NCI-H2196 (cell line): Measurements from ENCODE around the gene FAM72A.
"Not testable (repeated sequence)": the region's sequence is repeated elsewhere in the genome, so short reads cannot be mapped to it uniquely, and the experiment has no call there.

ENCODE experiments used
- DNase-seq: peaks from one replicate; lab custom pipeline; 2025; ENCODE audit not compliant: unreplicated experiment; lab: John Stamatoyannopoulos, UW

FAM72A gene

DNA sequence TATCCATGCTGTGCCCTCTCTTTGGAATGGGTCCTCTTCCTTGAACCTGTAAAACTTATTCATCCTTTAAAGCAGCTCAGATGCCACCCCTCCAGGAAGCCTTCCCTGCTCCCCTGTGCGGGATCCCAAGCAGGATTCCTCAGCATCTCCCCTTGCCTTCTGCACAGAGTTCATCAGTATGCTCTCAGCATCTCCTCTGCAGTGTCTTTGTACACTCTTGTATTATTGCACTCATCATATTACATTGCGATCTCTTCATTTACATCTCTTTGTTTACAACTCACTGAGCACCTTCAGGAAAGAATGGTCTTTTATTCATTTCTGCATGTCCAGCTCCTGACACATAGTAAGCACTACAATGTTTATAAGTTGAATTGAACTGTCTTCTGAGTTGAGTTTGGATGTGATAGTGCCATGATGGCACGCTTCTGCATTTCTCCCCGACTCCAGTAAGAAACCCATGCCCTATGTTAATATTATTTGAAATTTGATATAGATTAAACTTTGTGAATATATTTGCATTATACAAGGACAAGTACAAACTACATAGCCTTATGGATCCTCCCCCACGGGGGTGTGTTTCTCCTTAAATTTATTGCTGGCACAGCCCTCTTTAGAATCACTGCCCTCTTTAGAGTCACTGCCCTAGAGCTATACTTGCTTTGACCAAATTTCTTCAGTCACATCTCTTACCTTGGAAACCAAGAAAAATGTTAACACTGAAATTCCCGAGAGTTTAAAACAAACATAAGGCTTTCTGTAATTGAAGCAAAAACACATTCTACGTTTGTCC lies 13.2 kb upstream of the FAM72A start:
- DNase-seq = not testable (repeated sequence)

DNA sequence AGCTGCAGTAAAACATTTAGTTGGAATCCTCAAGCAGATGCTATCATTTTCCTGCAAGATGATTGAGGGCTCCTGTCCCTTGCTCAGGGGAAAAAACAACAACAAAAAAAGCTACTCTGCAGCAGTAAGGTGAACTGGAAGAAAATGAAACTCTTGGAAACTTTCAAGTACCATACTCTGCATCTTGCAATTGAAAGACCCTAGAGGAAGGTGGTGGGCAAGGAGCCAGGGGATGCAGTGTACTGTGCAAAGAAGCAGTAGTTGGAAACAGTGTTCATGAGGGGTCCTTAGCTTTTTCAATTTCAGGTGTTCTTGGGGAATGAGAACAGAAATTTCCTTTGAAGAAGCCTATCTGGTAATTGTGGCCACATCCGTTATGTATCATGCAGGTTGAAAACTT lies 8.2 kb upstream of the FAM72A start:
- DNase-seq = not testable (repeated sequence)

DNA sequence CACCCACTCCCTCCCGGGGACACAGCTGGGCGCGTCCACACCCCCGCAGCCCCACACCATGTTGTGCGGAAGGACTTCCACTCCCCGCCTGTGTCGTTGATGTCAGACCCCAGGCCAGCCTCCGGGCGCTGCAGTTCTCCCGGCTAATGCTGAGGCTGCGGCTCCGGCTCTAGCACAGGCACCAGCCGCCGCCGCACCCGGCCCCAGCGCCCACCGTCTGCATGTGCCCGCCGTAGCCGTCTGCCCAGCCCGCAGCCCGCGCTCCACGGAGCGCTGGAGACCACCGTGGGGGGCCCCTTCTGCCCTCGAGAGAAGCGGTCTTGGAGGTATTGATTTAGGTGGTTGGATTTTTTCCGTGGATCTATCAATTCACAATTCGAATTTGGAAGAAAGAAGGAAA lies 2.9 kb upstream of the FAM72A start:
- not testable (repeated sequence) for DNase-seq

DNA sequence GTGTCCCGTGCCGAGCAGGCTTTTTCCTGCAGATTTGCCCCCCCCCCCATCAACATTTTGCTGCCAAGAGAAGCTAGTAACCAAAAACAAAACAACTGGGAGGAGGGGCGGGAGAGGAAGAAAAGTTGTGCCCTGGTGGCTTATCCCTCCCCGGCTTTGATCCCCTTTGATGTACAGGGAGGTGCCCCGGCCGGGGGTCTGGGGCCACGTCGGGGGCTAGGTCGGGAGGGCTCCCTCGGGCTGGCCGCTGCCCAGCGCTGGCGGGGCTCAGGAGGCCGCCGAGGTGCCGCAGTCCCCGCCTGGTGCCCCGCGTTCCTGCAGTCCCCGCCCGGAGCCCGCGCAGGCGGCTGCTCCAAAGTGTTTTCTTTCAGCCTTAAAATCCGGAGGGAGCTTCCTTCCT lies 2.2 kb upstream of the FAM72A start:
- DNase-seq = not testable (repeated sequence)

DNA sequence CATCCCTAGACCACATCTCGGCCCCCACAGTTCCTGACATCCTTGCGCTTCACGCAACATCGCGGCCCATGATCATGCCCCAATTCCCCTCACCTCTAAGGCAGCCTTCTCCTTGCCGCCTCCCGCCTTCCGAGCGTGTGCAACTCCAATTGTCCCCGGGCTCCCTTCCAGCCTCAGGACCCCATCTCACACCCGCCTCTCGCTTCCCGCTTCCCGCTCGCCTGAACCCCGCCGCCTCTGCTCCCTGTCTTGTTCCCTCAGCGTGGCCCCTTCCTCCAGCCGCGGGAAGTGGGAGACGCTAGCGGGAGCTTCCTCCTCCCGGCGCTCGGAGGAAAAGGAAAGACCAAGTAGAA lies 1.5 kb upstream of the FAM72A start:
- DNase-seq = not testable (repeated sequence)

DNA sequence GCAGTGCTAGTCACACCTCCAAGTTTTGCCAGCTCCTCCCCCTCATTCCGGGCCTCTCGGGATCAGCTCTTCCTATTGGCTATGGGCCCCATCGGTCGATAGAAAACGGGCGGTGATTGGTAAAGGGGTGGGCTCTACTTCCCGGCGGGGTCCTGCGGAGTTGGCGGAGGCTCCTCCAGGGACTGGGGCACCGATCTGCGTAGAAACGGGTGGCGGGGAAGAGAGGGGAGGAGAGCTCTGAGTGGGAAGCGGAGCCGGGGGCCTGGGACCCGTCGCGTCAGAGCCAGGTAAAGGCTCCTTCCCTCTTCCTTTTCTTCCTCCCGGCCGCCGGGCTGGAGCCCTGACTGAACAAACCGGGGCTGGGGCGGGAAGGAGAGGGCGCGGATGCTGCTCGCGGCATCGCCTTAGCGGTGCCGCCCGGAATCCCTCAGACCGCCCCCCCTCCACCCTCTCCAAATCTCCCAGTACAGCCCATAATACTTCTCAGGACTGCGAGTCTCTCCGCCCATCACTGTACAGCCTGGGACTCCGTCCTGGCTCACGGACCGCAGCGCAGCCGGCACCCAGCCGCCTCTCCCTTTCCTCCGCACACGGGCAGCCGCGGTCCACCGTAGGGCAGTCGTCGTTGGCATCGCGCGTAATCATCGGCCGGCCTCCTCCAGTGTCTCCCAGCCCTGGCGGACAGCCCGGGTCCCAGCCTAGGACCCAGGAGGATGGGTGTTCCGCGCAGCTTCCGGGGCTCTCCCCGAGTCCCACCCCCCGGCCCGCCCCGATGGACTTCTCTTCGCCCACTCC lies 922 bp upstream of the FAM72A start, which contains the start of gene SRGAP2:
TSS of gene SRGAP2 (plus strand) at position 178 of the 795 bp plus-strand sequence. CDS start 2,430 bp downstream, outside the sequence.
- DNase-seq = peak; percentile 18

DNA sequence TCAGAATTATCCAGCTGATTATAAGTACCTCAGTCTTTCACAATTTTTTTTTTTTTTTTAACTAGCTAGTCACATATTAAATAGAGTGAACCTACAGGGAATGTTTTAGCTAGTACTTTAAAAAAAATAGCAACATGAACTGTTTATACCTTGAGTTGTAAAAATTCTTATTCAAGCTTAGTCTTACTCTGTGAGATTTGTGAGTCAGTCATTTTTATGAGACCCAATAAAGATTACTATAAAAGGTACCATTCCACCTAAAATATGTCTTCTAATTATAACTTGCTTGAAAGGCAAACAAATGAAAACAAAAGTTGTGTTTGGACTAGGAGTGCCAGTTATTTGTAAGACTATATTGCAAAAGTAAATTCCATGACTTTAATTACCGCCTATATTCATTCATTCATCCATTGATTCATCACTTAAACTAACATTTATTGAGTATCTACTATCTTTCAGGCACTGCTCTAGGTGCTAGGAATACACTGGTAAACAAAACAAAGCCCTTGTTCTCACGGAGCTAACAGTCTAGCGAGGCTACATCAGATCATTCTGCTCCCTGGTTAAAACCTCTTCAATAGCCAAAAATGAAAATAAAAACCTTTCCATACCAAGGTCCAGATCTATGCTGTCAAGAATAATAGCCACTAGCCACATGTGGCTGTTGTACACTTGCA lies 5.8 kb downstream of the FAM72A start:
- not testable (repeated sequence) for DNase-seq

DNA sequence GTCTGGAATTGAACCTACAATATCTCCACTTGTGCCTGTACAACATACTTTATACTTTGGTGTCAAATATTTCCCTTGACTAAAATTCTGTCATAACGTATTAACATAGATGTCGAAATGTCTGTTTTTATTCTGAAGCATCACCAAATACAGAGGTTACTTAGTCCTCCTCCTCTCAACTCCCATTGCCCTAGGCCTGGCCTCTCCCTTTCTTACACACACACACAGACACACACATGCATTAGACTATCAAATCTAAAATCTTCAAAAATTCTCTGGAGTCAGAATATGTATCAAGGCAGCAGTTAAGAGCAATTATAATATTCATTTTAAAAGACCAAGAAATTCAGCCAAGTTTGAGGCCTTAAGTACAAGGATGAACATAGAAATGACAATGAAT lies 7.5 kb downstream of the FAM72A start:
- DNase-seq = not testable (repeated sequence)

DNA sequence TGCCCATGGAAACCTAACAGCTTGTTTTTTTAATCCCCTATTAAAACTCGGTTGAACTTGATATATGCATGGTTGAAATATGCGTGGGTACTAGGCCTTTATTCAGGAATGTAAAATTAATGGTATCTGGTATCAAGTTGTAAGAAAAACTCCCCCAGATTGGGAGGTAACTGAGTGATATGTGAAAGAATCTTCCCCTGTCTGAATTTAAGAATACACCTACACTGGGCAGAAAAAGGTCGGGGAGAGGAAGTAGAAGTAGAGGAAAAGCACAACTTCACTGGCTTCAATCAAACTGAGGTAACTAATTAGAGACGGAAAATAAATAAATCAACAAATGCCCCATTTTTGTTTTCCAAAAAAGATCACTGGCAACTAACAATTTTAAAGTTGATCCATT lies 15.8 kb downstream of the FAM72A start:
- DNase-seq = not testable (repeated sequence)

DNA sequence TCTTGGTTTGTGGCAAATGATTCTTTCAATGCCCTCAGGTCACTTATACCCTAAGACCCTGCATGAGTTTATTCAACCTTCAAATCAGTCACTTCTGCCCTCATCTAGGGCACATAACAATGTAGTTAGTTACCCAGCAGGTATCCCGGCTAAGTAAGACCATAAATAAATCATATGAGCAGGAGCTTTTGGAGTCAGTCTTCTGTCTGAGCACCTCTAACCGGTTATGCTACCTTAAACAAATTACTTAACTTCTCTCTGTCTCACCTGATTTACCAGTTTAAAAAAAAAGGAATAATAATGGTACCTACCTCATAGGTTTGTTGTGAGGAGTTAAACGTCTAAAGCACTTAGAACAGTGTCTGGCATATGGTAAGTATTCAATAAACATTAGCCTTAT lies 16.9 kb downstream of the FAM72A start:
- DNase-seq = not testable (repeated sequence)

DNA sequence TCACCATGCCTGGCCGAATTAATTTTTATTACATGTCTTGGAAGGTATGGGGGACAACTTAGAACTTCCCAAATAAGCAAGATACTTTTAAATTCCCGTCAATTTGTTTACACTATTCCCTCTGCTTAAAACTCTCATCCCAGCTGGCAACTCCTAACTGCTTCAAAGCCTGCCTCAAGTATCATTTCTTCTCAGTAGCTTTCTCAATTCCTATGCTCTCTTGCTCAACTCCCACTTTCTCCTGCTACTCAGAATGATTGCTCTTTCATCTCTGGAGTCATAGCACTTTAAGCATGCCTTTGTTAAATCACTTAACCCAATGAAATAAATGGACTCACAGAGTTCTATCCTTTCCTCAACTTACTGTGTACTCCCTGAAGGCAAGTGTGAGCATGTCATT lies 18.9 kb downstream of the FAM72A start:
- not testable (repeated sequence) for DNase-seq

DNA sequence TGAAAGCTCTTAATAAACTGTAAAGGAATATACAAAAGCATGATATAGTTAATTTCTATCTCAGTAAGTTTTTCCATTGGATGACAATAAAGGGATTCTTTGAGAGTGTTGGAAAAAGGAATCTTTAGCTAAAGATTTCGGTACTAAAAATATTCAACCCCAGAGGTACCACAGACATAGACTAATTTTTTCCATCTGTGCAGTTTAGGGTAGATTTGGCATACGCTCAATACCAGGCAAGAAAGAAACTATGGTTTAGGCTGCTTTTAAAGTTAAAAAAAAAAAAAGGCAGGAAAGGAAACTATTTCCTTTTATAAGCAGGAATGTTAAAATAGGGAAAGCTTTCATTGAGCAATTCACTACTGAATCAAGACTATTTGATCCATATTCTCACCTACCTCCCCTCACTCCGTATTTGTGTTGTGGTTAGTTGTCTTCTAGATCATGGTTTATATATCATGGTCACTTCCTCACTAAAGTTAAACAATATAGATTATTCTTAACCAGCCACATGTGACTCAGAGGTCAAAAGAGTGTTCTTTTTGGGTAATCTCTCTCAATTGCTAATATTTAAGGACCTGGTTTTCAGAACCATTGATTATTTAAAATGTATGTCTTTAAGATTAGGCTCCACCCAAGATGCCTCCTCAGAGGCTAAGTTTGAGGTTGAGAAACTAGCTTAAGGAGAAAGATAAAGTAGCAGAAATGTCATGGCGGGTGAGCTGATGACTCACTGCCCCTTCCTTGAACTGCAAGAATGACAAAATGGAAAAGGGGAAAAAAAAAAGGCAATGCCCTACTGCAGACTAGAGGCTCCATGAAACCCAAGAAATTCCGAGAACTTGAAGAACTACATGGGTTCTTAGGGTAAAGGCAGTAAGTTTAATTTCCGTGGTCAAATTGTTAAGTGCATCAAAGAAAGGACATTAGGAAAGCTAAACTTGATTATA lies 20.0 kb downstream of the FAM72A start:
- DNase-seq = not testable (repeated sequence)

DNA sequence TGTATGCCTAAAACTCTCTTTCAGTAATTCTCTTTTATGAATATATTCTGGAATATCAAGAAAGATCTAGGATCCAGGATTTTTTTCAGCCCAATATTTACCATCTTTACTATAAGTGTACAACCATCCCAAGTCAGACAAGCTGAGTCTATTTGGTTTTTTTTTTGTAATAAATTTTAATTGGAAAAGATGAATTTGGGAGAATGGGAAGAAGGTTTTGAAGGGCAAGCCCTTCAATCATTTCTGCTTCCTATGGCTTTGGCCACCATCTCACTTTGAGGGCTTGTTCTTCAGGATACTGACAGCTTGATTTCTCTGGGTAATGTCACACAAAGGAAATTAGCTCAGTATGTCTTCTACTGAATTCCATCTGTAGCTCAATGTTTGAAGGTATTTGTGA lies 23.0 kb downstream of the FAM72A start:
- not testable (repeated sequence) for DNase-seq

DNA sequence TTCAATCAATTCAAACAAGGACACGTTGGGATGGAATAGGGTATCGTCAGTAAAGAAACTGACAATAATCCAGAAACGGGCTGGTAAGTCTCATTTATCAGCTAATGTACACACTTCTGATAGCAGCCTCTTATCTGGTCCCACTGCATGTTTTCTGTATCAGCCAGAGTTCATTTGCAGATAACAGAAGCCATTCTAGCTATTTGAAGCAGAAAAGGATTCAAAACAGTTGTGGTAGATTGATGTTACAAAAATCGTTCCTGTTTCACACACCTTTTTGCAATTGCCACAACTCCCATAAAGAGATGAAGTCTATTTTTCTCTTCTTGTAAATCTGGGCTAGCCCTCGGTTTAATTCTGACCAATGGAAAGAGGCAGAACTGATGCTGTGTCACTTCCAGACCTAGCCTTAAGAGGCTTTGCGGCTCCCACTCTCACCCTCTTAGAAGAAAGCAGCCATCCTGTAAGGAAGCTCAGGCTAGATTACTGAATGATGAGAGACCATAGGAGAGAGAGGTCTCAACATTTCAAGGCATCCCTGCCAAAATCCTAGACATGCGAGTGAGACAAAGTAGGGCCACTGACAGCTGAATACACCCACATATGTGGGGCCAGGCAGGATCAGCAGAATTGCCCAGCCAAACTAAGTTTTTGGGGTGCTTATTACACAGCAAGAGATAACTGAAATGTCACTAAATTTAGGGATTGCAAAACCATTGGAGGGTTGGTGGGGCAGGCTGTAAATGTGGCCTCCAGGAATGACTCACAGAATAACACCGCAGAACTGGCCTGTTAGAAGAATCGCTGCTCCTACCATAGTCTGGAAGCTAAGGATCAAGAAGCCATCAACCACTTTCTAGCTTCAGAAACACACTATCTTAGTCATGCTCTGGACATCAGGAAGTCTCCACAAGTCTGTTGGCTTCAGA lies 24.3 kb downstream of the FAM72A start:
- not testable (repeated sequence) for DNase-seq

DNA sequence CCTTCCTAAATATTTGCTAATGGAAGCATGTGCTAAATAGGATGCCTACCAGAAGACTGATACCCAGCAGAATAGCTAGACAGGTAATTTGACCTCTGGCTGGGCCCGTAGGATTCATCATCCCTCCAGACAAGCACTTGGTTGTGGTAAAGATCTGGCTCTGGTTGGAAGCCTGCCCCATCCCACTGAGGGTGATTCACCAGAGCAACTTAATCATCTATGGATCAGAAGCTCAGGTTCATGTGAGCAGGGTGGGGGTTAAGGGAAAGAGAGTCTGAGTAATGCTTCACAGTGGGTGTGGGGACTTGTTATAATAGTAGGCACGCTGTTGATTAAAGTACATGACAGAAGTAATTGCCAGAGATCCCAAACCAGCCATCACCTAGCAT lies 26.5 kb downstream of the FAM72A start:
- DNase-seq = not testable (repeated sequence)

DNA sequence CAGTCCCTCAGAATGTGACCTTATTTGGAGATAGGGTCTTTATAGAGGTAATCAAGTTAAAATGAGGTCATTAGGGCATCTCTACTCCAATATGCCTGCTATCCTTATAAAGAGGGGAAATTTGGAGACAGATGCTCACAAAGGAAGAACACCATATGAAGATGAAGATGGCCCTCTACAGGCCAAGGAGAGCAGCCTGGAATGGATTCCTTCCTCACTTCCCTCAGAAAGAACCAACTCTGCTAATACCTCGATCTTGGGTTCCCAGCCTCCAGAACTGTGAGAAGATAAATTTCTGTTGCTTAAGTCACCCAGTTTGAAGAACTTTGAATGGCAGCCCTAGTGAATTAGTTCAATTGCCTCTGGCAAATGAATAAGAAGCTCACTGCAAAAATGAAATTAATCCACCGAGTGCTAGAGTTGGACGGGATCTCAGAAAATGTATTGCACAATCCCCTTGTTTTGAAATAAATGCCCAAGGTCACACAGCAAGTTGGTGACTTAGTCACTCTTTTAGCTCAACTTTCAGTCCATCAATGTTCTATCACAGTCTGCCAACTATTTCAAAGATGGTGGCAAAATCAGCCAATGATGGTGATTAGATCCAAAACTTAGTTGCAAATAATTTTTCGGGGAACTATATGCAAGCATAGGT lies 27.1 kb downstream of the FAM72A start:
- not testable (repeated sequence) for DNase-seq

DNA sequence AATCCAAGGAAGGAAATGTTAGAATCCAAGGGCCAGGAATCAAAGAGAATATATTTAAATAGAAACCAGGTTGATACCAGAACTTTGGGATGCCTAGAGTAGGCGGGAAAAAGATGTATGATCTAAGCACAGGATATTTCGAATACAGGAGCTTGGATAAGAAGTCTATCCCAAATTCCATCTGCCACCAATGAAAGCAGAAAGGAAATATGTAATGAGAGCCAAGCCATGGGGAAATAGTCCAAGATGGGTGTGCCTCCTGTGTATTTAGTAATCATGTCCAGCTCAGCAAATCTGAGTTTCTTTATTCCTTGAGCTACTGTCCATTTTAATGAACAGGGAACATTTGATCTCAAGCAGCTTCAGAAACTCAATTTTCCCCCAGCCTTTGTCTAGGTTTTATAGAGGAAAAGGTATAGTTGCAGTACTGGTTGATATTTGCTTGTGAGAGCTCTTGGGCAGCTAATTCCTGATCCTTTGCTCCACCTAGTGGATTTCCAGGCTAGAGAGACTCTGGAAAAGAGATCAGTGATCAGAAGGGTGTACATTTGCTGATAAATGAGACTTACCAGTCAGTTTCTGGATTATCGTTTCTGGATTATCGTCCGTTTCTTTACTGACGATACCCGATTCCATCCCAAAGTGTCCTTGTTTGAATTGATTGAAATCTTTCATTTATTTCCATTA lies 28.3 kb downstream of the FAM72A start:
- DNase-seq = peak; percentile 10

DNA sequence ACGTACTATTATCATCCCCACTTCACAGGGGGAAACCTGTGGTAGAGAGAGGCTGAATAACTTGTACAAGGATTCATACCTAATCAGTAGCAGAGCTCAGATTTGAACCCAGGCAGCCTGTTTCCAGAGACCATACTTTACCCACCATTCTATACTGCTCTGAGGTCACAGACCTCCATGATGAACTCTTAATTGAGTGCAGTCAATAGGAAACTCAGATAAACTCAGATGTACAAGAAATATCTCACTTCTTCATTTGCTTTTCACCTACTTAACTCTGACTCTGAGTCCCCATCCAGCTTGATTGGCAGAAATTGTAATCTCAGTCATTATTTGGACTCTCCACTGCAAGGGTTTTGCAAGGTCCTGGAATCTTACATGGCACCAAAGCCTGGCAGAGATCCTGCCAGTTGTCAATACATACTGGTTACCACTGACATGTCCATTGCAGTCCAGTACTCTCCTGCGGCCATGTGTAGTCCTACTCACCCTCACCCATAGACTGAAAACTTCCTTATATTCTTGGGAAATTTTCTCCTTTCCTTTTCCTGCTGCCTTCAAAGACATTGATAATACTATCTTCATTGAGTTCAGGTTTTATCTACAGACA lies 29.4 kb downstream of the FAM72A start:
- DNase-seq = not testable (repeated sequence)
